Gastroesophageal sphincter (tissue), 3 donors: Measurements from ENCODE around the gene BRD4.

Experiments used
- EP300 ChIP-seq: sonication (generic); formaldehyde crosslinking; IDR thresholded peaks from one replicate; pipeline ENCODE4 v1.6.1; 2017; ENCODE audit warnings: antibody characterized with exemption, mild to moderate bottlenecking
- POLR2A ChIP-seq, 2 donors: fragments of 450-650 bp; IDR thresholded peaks; one replicate each; pipeline ENCODE4 v1.6.1; 2017; ENCODE audit warnings: antibody characterized with exemption in 2 of 2, mild to moderate bottlenecking in 2 of 2, moderate library complexity in 1 of 2
- TF ChIP-seq, protein P1 (sequence below), 4 experiments: fragments of 200-600 bp in 2 of 4; fragments of 450-650 bp in 2 of 4; sonication (generic) in 1 of 4; IDR thresholded peaks; one replicate each; pipeline ENCODE4 v1.5.1; 2017 to 2019; ENCODE audit warnings: antibody characterized with exemption in 4 of 4, mild to moderate bottlenecking in 2 of 4, moderate library complexity in 2 of 4

- TF ChIP-seq EP300 (no peak), POLR2A (IDR thresholded peaks at IDR 0.05) (no peak)
- TF ChIP-seq, protein P1, sequence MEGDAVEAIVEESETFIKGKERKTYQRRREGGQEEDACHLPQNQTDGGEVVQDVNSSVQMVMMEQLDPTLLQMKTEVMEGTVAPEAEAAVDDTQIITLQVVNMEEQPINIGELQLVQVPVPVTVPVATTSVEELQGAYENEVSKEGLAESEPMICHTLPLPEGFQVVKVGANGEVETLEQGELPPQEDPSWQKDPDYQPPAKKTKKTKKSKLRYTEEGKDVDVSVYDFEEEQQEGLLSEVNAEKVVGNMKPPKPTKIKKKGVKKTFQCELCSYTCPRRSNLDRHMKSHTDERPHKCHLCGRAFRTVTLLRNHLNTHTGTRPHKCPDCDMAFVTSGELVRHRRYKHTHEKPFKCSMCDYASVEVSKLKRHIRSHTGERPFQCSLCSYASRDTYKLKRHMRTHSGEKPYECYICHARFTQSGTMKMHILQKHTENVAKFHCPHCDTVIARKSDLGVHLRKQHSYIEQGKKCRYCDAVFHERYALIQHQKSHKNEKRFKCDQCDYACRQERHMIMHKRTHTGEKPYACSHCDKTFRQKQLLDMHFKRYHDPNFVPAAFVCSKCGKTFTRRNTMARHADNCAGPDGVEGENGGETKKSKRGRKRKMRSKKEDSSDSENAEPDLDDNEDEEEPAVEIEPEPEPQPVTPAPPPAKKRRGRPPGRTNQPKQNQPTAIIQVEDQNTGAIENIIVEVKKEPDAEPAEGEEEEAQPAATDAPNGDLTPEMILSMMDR (IDR thresholded peaks at IDR 0.05): no peak
Measured at GRCh38 chr19:15259907-15260306, 72.4 kb downstream of the BRD4 start.
